Naive thymus-derived CD8-positive, alpha-beta T cell (primary cell): ENCODE results near the gene HIRA. TPM values are rescaled to one million over a fixed set of nuclear protein-coding genes. Genes with fewer than 3 reads are reported as not detected.

Experiments used
- ATAC-seq, 2 donors: fragments of 150-1000 bp; cut with Tn5 transposase in 1 of 2; sonication (Bioruptor Pico), chemical (Tn5 transposase) in 1 of 2; 1 replicate in 1 of 2; 2 replicates in 1 of 2; pipeline ENCODE4 v1.10.0; 2021; ENCODE audit warnings: mild to moderate bottlenecking in 2 of 2, moderate library complexity in 2 of 2
- POLR2A ChIA-PET: fragments of 350-600 bp; sonication (Branson Sonifier 250); formaldehyde crosslinking; loops from one replicate; lab custom pipeline; 2021; ENCODE audit warnings: antibody characterized with exemption; lab: Charles Lee
- DNase-seq, 10 donors: peaks; one replicate each; pipeline versions ENCODE4 v3.0.0 to v3.0.0-alpha.2; 2020 to 2022
- H3K27ac Mint-ChIP-seq, 10 donors: one replicate each; pipeline ENCODE4 v1.8.0; 2020 to 2022; ENCODE audit warnings: mild to moderate bottlenecking in 10 of 10, mixed read lengths in 10 of 10, moderate library complexity in 4 of 10, inconsistent platforms in 1 of 10
- H3K27me3 Mint-ChIP-seq, 5 donors: one replicate each; pipeline ENCODE4 v1.8.0; 2021 to 2022; ENCODE audit warnings: mixed read lengths in 5 of 5
- H3K36me3 Mint-ChIP-seq, 3 donors: one replicate each; pipeline ENCODE4 v1.8.0; 2020 to 2022; ENCODE audit warnings: mixed read lengths in 3 of 3, mild to moderate bottlenecking in 2 of 3, inconsistent platforms in 1 of 3
- H3K4me1 Mint-ChIP-seq, 4 donors: one replicate each; pipeline ENCODE4 v1.8.0; 2021 to 2022; ENCODE audit warnings: mixed read lengths in 4 of 4
- H3K4me3 Mint-ChIP-seq, 10 donors: one replicate each; pipeline ENCODE4 v1.8.0; 2020 to 2022; ENCODE audit warnings: mild to moderate bottlenecking in 10 of 10, mixed read lengths in 10 of 10, moderate library complexity in 6 of 10, inconsistent platforms in 1 of 10
- H3K9me3 Mint-ChIP-seq, 9 donors: one replicate each; pipeline ENCODE4 v1.8.0; 2020 to 2022; ENCODE audit warnings: mixed read lengths in 9 of 9, mild to moderate bottlenecking in 3 of 9, inconsistent platforms in 1 of 9, moderate library complexity in 1 of 9
- polyA plus RNA-seq, 3 donors: library from polyadenylated mRNA; unstranded; fragments of 300-500 nt; fragmentation: Illumina TruSeq; gene quantifications; one replicate each; pipeline ENCODE4 v1.2.3, GENCODE V29; 2021
- total RNA-seq, 8 experiments: library from RNA in 2 of 8; stranded (reverse) in 2 of 8; gene quantifications; one replicate each; pipeline ENCODE4 v1.2.3 and lab custom pipeline; 2021 to 2026

The HIRA gene
- total and polyA plus RNA-seq, 5 experiments from 2014 or later = 1.5 to 25.0 (median 6.2) TPM

DNA sequence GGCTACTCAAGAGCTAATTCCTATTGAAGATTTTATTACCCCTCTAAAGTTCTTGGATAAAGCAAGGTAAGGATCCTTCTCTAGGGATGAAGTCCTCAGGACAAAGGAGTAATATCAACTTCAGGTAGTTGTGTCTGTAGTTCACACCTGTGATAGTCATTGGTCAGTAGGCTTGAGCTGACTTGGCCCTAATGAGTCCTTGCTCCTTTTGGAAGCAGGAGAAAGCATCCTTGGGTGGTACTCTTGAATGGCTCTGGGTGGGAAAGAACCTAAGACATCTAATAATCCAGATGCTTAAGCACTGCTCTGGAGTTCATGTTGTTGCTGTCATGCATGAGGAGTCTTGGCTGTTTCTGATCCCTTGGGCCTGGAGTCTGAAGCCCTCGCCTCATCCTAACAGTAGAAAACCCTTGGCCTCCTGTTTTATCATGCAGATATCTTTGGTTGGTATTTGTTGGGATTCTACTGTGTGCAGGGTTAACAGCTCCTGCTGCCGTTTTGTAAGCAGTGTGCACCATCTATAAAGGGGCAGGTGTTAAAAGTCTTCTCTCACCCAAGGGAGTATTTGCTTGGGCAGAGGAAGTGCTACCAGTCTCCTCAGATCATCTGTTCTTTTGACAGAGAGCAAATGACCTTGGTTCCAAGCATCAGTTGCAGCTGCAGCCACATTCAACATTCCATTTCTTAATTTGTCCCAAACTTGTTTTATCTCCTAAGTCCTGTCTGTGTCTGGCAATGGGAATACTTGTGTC lies 3.5 kb upstream of the HIRA start:
- no peaks in the 10 kb centered on the region for H3K27me3 Mint-ChIP-seq
- DNase-seq = no peak
- H3K36me3 Mint-ChIP-seq = peaks cover 0 to 43% (median 0%) of the 10 kb centered on the region in 3 donors

DNA sequence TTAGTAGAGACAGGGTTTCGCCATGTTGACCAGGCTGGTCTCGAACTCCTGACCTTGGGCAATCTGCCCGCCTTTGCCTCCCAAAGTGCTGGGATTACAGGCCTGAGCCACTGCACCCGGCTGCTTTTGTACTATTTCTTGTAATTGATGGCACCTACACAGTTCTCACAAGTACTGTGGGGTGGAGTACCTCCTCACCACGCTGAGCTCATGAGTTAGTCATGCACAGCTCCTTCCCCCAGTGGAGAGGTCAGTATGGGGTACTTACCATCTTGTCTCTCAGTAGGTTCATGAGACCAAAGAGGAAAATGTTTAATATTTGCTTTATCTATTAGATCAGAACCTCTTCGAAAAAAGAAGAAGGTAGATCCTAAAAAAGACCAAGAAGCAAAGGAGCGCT lies 2.9 kb upstream of the HIRA start:
- no peaks in the 10 kb centered on the region for H3K9me3 Mint-ChIP-seq
- peak overlapping the region in 5 of 10 donors; percentile 20 to 62 (median 53) for H3K4me3 Mint-ChIP-seq
- peaks cover 0 to 41% (median 0%) of the 10 kb centered on the region in 3 donors for H3K36me3 Mint-ChIP-seq
- DNase-seq (no peak), ATAC-seq (no peak)
- H3K4me1 Mint-ChIP-seq = peaks cover 12 to 42% (median 25%) of the 10 kb centered on the region in 4 donors
- H3K27ac Mint-ChIP-seq = peak overlapping the region in 5 of 10 donors; percentile 19 to 75 (median 52)
- POLR2A ChIA-PET = interaction anchor here (6.7 kb wide), 1 partner anchor 11 kb away, joined by 105 read pairs; the partner anchor contains the start of gene C22orf39
- H3K27me3 Mint-ChIP-seq = no peaks in the 10 kb centered on the region

More for the DNA sequence above, 3.5 kb upstream of the HIRA start:
- Mint-ChIP-seq H3K9me3 (no peaks in the 10 kb centered on the region), H3K27ac (peak overlapping the region in 6 of 10 donors; percentile 19 to 56 (median 48)), H3K4me1 (peaks cover 8 to 36% (median 19%) of the 10 kb centered on the region in 4 donors), H3K4me3 (peak overlapping the region in 3 of 10 donors; percentile 9 to 67 (median 30))
- POLR2A ChIA-PET = interaction anchor here (6.7 kb wide), 1 partner anchor 11 kb away, joined by 105 read pairs; the partner anchor contains the start of gene C22orf39
- ATAC-seq = no peak

DNA sequence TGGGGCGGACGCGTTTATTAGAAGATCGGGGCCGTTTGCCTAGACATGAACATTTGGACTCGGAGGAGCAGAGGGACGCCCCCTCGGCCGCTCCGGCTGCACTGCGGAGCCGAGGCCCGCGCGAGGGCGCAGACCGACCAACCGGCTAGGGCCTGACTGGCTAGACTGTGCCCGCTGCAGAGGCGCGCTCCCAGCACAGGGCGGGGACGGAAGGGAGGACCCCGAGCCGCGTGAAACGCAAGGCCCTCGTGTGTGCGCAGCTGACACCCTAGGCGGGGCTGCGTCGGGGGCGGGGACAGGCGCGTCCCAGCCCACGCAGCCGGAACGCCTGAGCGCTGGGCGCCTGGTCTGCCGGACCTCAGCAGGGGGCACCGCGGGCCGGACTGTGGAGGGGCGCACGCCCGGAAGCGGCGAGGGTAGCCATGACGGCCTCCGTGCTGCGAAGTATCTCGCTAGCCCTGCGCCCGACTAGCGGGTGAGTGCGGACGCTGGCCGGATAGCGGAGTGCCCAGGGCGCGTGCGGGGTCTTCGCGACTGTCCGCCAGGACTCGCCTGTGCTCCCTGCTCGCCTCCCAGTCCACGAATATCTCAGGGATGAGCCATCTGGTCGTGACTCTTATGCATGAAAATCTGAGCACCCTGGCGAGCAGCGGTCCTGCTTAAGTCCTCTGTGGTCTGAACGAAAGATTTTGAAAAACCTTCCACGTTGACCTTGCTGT lies 759 bp upstream of the HIRA start, which contains the start of gene MRPL40:
Gene MRPL40, plus strand, starts transcription at position 413 of the 719 bp plus-strand sequence. Its CDS starts 10 bp downstream, at position 423.
- peak; percentile 75 to 92 (median 82) for DNase-seq
- POLR2A ChIA-PET = interaction anchor here (0.6 to 6.7 kb wide), 16 partner anchors 12 to 1550 kb away, joined by 3 to 105 read pairs (median 4); partner anchors contain the start of genes C22orf39, CDC45, ESS2 and LZTR1
- peak; percentile 86 to 89 for ATAC-seq
- H3K9me3 Mint-ChIP-seq = no peaks in the 10 kb centered on the region
- peak within 1 kb of the TSS; percentile 87 to 95 (median 91) for H3K4me3 Mint-ChIP-seq
- H3K27me3 Mint-ChIP-seq = no peaks in the 10 kb centered on the region
- H3K27ac Mint-ChIP-seq = peak within 1 kb of the TSS; percentile 76 to 96 (median 93)
- H3K4me1 Mint-ChIP-seq = peaks cover 15 to 59% (median 38%) of the 10 kb centered on the region in 4 donors
- H3K36me3 Mint-ChIP-seq = peaks cover 0 to 35% (median 0%) of the 10 kb centered on the region in 3 donors

DNA sequence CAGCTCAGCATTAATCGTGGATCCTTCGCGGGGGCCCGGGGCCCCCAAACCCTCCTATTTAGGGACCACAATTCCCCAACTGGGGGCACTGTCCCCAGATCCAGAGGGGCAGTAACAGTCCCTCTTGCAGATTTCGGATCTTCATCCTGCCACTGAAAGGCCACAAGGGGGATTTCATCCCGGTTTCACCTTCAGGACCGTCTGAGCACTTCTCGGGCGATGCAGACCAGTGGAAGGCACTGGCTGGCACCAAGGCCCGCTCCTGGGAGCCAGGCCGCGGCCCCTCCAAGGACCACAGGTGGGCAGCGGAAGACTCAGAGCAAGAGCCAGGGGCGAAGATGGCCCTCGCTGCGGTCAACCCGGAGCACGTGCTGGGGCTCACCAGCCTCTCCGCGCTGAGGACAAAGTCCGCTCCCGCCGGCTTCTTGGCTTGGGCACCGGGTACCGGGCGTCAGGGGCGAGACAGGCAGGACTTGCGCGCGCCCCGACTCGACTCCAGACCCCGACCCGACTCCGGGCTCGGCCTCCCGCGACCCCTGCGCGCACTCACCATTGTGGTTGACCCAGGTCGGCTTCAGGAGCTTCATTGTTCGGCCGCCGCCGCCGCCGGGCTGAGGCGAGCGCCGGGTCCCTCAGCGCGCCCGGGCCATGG lies 517 bp downstream of the HIRA start:
- ATAC-seq (no peak), DNase-seq (peak in 3 of 10 donors; percentile 14 to 35 (median 34))
- Mint-ChIP-seq H3K9me3 (no peaks in the 10 kb centered on the region), H3K27me3 (no peaks in the 10 kb centered on the region), H3K4me3 (peak overlapping the region; percentile 82 to 94 (median 88)), H3K27ac (peak overlapping the region; percentile 72 to 94 (median 88)), H3K4me1 (peaks cover 23 to 70% (median 49%) of the 10 kb centered on the region in 4 donors), H3K36me3 (peaks cover 0 to 26% (median 0%) of the 10 kb centered on the region in 3 donors)
- POLR2A ChIA-PET = interaction anchor here (0.6 to 6.7 kb wide), 12 partner anchors 10 to 1551 kb away, joined by 3 to 105 read pairs (median 4); partner anchors contain the start of genes C22orf39, CDC45, ESS2 and LZTR1

DNA sequence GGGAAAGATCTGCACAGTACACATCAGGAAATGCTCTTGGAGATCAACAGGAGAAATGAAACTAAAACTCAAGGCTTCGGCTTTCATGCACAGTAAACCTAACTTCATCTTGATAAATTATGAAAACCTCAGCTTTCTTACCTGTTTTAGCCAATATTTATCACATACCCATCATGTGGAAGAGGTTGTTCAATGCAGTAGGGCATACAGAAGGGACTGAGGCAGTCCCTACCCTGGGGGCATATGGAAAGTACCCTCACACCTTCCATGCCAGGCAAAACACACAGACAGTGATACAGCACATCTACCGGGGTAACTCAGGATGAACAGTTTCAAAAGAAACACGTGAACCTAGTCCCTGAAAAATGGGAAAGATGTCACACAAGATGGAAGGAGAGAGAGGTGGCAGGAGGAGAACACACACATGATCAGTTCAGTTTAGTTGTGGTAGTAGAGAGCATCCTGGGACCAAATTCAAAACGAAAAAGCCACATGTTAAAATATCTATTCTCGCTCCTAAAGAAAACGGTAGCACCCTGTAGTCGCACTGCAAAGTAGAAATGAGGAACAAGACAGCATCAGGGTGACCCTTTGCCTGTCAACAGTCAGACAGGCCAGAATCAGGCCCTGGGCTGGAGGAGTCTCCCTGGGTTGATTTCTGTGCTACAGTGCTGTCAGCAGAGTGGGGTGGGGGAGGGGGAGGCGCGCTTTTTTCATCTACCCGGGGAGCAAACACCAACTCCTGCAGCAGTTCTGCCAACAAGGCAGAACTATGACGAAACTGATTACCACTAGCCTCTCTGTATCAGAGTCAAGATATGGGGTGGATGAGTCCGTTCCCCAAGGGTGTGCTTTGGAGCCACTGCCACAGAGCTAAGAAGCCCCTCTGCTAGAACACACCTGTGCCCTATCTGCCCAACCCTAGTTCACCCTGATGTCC lies 1.3 kb downstream of the HIRA start:
- peak overlapping the region; percentile 72 to 94 (median 88) for H3K27ac Mint-ChIP-seq
- POLR2A ChIA-PET = interaction anchor here (2.0 to 6.7 kb wide), 3 partner anchors 10 to 20 kb away, joined by 6 to 105 read pairs (median 11); partner anchors contain the start of gene C22orf39

DNA sequence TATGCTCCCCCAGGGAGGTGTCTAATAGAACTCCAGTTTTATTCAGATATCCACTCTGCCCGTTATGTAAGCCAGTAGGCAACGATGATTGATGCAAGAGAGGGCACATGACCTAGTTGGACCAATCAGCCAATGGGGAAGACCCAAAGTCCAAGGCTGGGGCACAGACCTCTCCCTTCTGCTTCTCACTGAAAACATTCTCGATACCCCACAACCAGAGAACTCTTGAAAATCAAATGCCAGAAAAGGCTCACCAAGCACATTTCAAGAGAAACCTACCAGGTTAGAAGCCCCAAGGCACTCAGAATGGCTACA lies 7.4 kb downstream of the HIRA start:
- no peak overlapping the region for H3K4me3 Mint-ChIP-seq
- H3K4me1 Mint-ChIP-seq = peaks cover 45 to 89% (median 83%) of the 10 kb centered on the region in 4 donors
- no peak for ATAC-seq
- no peaks in the 10 kb centered on the region for H3K27me3 Mint-ChIP-seq
- H3K9me3 Mint-ChIP-seq = no peaks in the 10 kb centered on the region
- POLR2A ChIA-PET = no interaction called here
- peak overlapping the region in 5 of 10 donors; percentile 14 to 76 (median 41) for H3K27ac Mint-ChIP-seq
- DNase-seq = no peak
- peaks cover 0 to 4% (median 0%) of the 10 kb centered on the region in 3 donors for H3K36me3 Mint-ChIP-seq

More for the DNA sequence above, 1.3 kb downstream of the HIRA start:
- H3K4me3 Mint-ChIP-seq = peak overlapping the region; percentile 82 to 94 (median 88)
- ATAC-seq (peak in 1 of 2 donors; percentile 31), DNase-seq (peak in 7 of 10 donors; percentile 5 to 45 (median 25))
- H3K36me3 Mint-ChIP-seq = peaks cover 0 to 21% (median 0%) of the 10 kb centered on the region in 3 donors
- no peaks in the 10 kb centered on the region for H3K9me3 Mint-ChIP-seq
- peaks cover 24 to 70% (median 50%) of the 10 kb centered on the region in 4 donors for H3K4me1 Mint-ChIP-seq
- H3K27me3 Mint-ChIP-seq = no peaks in the 10 kb centered on the region

DNA sequence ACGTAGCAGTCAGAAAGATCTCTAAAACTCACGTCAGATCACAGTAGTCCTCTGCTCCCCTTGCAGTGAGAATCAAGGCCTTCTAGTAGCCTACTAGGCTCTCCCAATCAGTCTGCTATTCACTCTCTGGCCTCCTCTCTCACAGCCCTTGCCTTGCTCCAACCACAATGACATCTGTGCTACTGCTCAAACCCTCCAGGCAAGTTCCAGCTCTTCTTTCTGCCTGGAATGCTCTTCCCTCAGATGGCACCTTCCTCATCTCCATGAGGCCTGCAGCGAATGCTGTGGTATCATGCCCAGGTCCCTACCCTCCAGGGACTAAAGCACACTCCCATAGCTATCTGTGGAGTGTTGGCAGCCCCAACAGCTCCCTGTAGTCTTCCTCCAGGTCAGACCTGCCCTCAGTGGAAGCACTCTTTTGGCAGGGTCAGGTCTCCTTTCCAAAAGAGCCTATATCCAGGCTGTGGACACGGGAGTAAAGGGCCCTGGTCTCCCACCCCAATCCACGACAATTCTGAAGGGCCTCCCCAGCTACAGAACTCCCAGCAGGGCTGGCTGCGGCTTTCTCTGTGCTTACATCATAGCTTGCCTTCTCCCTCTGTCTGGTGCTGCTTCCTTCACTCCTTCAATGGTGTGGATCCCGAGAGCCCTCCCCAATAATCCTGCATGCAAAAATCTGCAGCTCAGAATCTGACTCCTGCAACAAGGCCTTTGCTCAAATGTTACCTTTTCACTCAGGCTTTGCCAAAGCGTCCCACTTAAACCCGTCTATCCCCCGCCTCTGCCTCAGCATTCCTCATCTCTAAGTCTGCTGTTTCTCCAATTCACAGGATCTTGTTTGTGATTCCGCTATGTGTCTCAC lies 8.9 kb downstream of the HIRA start:
- POLR2A ChIA-PET = interaction anchor here (0.5 to 1.3 kb wide), 3 partner anchors 13 to 1666 kb away, joined by 3 to 5 read pairs (median 4); partner anchors contain the start of gene C22orf39
- ATAC-seq (no peak), DNase-seq (no peak)
- Mint-ChIP-seq H3K4me1 (peaks cover 43 to 87% (median 78%) of the 10 kb centered on the region in 4 donors), H3K27ac (peak overlapping the region in 9 of 10 donors; percentile 52 to 90 (median 72)), H3K9me3 (no peaks in the 10 kb centered on the region), H3K36me3 (peaks cover 0 to 6% (median 0%) of the 10 kb centered on the region in 3 donors), H3K4me3 (peak overlapping the region in 3 of 10 donors; percentile 7 to 54 (median 22)), H3K27me3 (no peaks in the 10 kb centered on the region)

DNA sequence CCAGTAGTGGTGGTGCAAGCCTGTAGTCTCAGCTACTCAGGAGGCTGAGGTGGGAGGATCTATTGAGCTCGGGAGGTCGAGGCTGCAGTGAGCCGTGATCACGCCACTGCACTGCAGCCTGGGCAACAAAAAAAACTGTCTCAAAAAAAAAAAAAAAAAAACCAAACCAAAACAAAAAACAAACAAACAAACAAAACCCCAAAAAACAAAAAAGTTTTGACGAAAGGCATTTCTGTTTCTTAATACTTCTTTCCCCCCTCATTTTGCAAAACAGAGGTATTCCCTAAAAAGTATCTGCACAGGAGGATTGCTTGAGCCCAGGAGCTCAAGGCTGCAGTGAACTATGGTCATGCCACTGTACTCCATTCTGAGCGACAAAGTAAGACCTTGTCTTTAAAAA lies 11.2 kb downstream of the HIRA start:
- POLR2A ChIA-PET = interaction anchor here (0.7 to 1.8 kb wide), 3 partner anchors 11 to 428 kb away, joined by 3 to 11 read pairs (median 4); partner anchors contain the start of genes CDC45, HIRA, MRPL40 and UFD1
- Mint-ChIP-seq H3K4me3 (peak overlapping the region in 5 of 10 donors; percentile 15 to 54 (median 36)), H3K4me1 (peaks cover 41 to 77% (median 69%) of the 10 kb centered on the region in 4 donors), H3K27me3 (no peaks in the 10 kb centered on the region), H3K27ac (peak overlapping the region; percentile 85 to 95 (median 90)), H3K9me3 (no peaks in the 10 kb centered on the region), H3K36me3 (peaks cover 0 to 10% (median 1%) of the 10 kb centered on the region in 3 donors)
- no peak for ATAC-seq
- DNase-seq = no peak

DNA sequence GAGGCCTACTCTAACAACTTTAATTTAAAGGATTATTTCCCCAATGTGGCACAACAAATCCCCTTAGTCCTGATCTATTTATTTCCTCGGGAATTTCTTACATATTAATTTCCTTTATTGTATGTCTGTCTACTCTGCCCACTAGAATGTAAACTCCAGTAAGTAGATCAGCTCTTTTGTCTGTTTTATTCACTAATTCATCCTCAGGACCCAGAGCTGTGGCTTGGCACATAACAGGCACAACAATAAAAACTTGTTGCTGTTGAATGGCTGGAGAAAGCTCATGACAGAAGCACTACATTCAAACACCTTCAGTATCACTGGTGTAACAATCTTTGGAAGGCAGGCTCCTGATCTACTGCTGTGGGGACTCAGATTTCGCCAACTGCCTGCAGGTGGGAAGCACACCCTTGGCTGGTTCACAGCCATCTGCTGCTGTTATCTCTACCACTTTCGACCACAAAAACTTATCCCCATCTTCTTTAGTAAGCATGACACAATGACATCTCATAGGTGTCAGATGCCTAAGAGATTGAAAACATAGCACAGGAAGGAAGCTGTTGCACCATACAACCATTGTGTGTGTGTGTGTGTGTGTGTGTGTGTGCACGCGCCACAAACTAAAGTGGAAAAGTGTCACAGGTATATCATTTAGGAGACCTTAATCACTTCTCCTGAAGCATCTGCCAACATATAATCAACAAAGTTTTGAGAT lies 11.9 kb downstream of the HIRA start:
- Mint-ChIP-seq H3K27ac (peak overlapping the region; percentile 85 to 95 (median 90)), H3K27me3 (no peaks in the 10 kb centered on the region), H3K9me3 (no peaks in the 10 kb centered on the region), H3K4me1 (peaks cover 44 to 74% (median 67%) of the 10 kb centered on the region in 4 donors), H3K36me3 (peaks cover 0 to 13% (median 4%) of the 10 kb centered on the region in 3 donors), H3K4me3 (peak overlapping the region; percentile 1 to 64 (median 34))
- peak in 4 of 10 donors; percentile 19 to 48 (median 44) for DNase-seq
- peak; percentile 70 to 95 for ATAC-seq
- POLR2A ChIA-PET = interaction anchor here (1.2 to 1.8 kb wide), 2 partner anchors 12 to 60 kb away, joined by 3 to 11 read pairs; partner anchors contain the start of genes CDC45, HIRA, MRPL40 and UFD1
